DOHH2 (cell line): ENCODE measurements around the gene CACNA2D1.

Source experiments
- H3F3A ChIP-seq: fragments of 200-600 bp; sonication (generic), shearing (Covaris generic); 2 replicates; pipeline ENCODE4 v1.6.0; 2016; ENCODE audit warnings: antibody characterized with exemption, mild to moderate bottlenecking; ENCODE audit not compliant: control insufficient read depth, insufficient read depth
- H3K27ac ChIP-seq: fragments of 200-600 bp; sonication (generic); 2 replicates; pipeline ENCODE4 v1.5.1; 2014; ENCODE audit warnings: low read depth, mild to moderate bottlenecking, low read length, moderate library complexity
- H3K27me3 ChIP-seq: fragments of 200-600 bp; sonication (generic); 2 replicates; pipeline ENCODE4 v1.6.1; 2014; ENCODE audit warnings: mild to moderate bottlenecking, low read length, mixed read lengths; ENCODE audit not compliant: control insufficient read depth
- H3K36me3 ChIP-seq: fragments of 200-600 bp; sonication (generic); 2 replicates; pipeline ENCODE4 v1.6.1; 2014; ENCODE audit warnings: mild to moderate bottlenecking, low read length, moderate library complexity, mixed read lengths; ENCODE audit not compliant: control insufficient read depth
- H3K4me1 ChIP-seq: fragments of 200-600 bp; sonication (generic); 2 replicates; pipeline ENCODE4 v1.6.1; 2014; ENCODE audit warnings: mild to moderate bottlenecking, low read length, mixed read lengths; ENCODE audit not compliant: control insufficient read depth
- H3K4me2 ChIP-seq: fragments of 200-600 bp; sonication (generic); 2 replicates; pipeline ENCODE4 v1.6.0; 2014; ENCODE audit warnings: mild to moderate bottlenecking, low read length, moderate library complexity
- H3K4me3 ChIP-seq: fragments of 200-600 bp; sonication (generic); 2 replicates; pipeline ENCODE4 v1.5.1; 2014; ENCODE audit warnings: mild to moderate bottlenecking, low read length, mixed read lengths
- H3K79me2 ChIP-seq: fragments of 200-600 bp; sonication (generic); 2 replicates; pipeline ENCODE4 v1.6.1; 2014; ENCODE audit warnings: mild to moderate bottlenecking, low read length, mixed read lengths; ENCODE audit not compliant: control insufficient read depth
- H3K9me2 ChIP-seq: fragments of 200-600 bp; sonication (generic); replicated peaks from 2 replicates; pipeline ENCODE4 v1.6.1; 2014; ENCODE audit warnings: mild to moderate bottlenecking, low read length, mixed read lengths; ENCODE audit not compliant: control insufficient read depth
- H3K9me3 ChIP-seq: fragments of 200-600 bp; sonication (generic); 2 replicates; pipeline ENCODE4 v1.6.1; 2014; ENCODE audit warnings: antibody characterized with exemption, low read length, mixed read lengths; ENCODE audit not compliant: control insufficient read depth, insufficient read depth
- H4K20me1 ChIP-seq: fragments of 200-600 bp; sonication (generic); 2 replicates; pipeline ENCODE4 v1.6.0; 2014; ENCODE audit warnings: low read depth, mild to moderate bottlenecking, antibody characterized with exemption, low read length, moderate library complexity; ENCODE audit not compliant: control insufficient read depth, insufficient read depth
- CTCF ChIP-seq: fragments of 200-600 bp; sonication (generic); IDR thresholded peaks from one replicate; pipeline ENCODE4 v1.5.1; 2014; ENCODE audit warnings: antibody characterized with exemption, mild to moderate bottlenecking, low read depth, low read length; ENCODE audit not compliant: poor library complexity, severe bottlenecking
- EZH2phosphoT487 ChIP-seq: fragments of 200-600 bp; sonication (generic); IDR thresholded peaks from 2 replicates; pipeline ENCODE4 v1.6.1; 2017; ENCODE audit warnings: borderline replicate concordance, mild to moderate bottlenecking, antibody characterized with exemption, low read length, moderate library complexity, mixed read lengths

The CACNA2D1 gene

GRCh38 chr7:82330706-82331215 is 112.8 kb downstream of the CACNA2D1 start:
- Histone ChIP-seq H4K20me1 (no peaks in the 10 kb centered on the region), H3K36me3 (no peaks in the 10 kb centered on the region), H3K27ac (no peak overlapping the region), H3K79me2 (no peaks in the 10 kb centered on the region), H3K4me3 (no peak overlapping the region), H3K4me2 (no peak overlapping the region), H3K27me3 (no peaks in the 10 kb centered on the region), H3F3A (no peaks in the 10 kb centered on the region), H3K9me3 (no peaks in the 10 kb centered on the region), H3K9me2 (no peaks in the 10 kb centered on the region), H3K4me1 (no peaks in the 10 kb centered on the region)
- TF ChIP-seq EZH2phosphoT487 (no peak), CTCF (no peak)

- no peaks in the 10 kb centered on the region for H4K20me1 ChIP-seq
- no peaks in the 10 kb centered on the region for H3K27me3 ChIP-seq
- H3F3A ChIP-seq = no peaks in the 10 kb centered on the region
- H3K4me3 ChIP-seq = no peak overlapping the region
- no peaks in the 10 kb centered on the region for H3K79me2 ChIP-seq
- no peak overlapping the region for H3K27ac ChIP-seq
- H3K9me3 ChIP-seq = no peaks in the 10 kb centered on the region
- no peak overlapping the region for H3K4me2 ChIP-seq
- TF ChIP-seq EZH2phosphoT487 (no peak), CTCF (no peak)
- no peaks in the 10 kb centered on the region for H3K4me1 ChIP-seq
- H3K9me2 ChIP-seq = no peaks in the 10 kb centered on the region
- H3K36me3 ChIP-seq = no peaks in the 10 kb centered on the region
Measured at GRCh38 chr7:82327898-82328297, 115.7 kb downstream of the CACNA2D1 start.

GRCh38 chr7:82325416-82325815 is 118.2 kb downstream of the CACNA2D1 start:
- H3K9me3 ChIP-seq = no peaks in the 10 kb centered on the region
- H3K4me2 ChIP-seq = no peak overlapping the region
- TF ChIP-seq CTCF = no peak
- no peak for TF ChIP-seq EZH2phosphoT487
- no peaks in the 10 kb centered on the region for H3K36me3 ChIP-seq
- H3K9me2 ChIP-seq = no peaks in the 10 kb centered on the region
- H3K27me3 ChIP-seq = no peaks in the 10 kb centered on the region
- no peaks in the 10 kb centered on the region for H3K79me2 ChIP-seq
- H3K4me3 ChIP-seq = no peak overlapping the region
- H4K20me1 ChIP-seq = no peaks in the 10 kb centered on the region
- no peaks in the 10 kb centered on the region for H3K4me1 ChIP-seq
- no peak overlapping the region for H3K27ac ChIP-seq
- no peaks in the 10 kb centered on the region for H3F3A ChIP-seq

- Histone ChIP-seq H4K20me1 (no peaks in the 10 kb centered on the region), H3F3A (no peaks in the 10 kb centered on the region), H3K27me3 (no peaks in the 10 kb centered on the region), H3K4me1 (no peaks in the 10 kb centered on the region), H3K4me2 (no peak overlapping the region), H3K9me2 (no peaks in the 10 kb centered on the region), H3K4me3 (no peak overlapping the region), H3K36me3 (no peaks in the 10 kb centered on the region), H3K27ac (no peak overlapping the region), H3K79me2 (no peaks in the 10 kb centered on the region), H3K9me3 (no peaks in the 10 kb centered on the region)
- no peak for TF ChIP-seq EZH2phosphoT487
- no peak for TF ChIP-seq CTCF
Measured at GRCh38 chr7:82323806-82324205, 119.8 kb downstream of the CACNA2D1 start.
